HEK293 (cell line): ENCODE results near the gene RGSL1.

Experiments used
- BCL11A ChIP-seq: fragments of 450-650 bp; formaldehyde crosslinking; IDR thresholded peaks from 2 replicates; pipeline ENCODE4 v1.5.1; 2016; ENCODE audit warnings: low read depth, missing biosample characterization, missing genetic modification characterization
- CTCF ChIP-seq: fragments of 450-650 bp; formaldehyde crosslinking; IDR thresholded peaks from 2 replicates; pipeline ENCODE4 v1.5.1; 2016; ENCODE audit warnings: missing biosample characterization, missing genetic modification characterization
- KLF7 ChIP-seq: fragments of 450-650 bp; formaldehyde crosslinking; IDR thresholded peaks from 2 replicates; pipeline ENCODE4 v1.5.1; 2016; ENCODE audit warnings: missing biosample characterization, missing genetic modification characterization, borderline replicate concordance
- ZNF514 ChIP-seq: fragments of 450-650 bp; formaldehyde crosslinking; IDR thresholded peaks from 2 replicates; pipeline ENCODE4 v1.5.1; 2016; ENCODE audit warnings: missing biosample characterization, missing genetic modification characterization
- ZNF660 ChIP-seq: fragments of 450-650 bp; IDR thresholded peaks from 2 replicates; pipeline ENCODE4 v1.5.1; 2018; ENCODE audit warnings: missing biosample characterization, mild to moderate bottlenecking, missing genetic modification characterization

GRCh38 chr1:182589931-182590330 is 140.0 kb downstream of the RGSL1 start:
- TF ChIP-seq CTCF (tag by site-specific recombination) (no peak), ZNF660 (tag by site-specific recombination) (no peak), BCL11A (no peak), KLF7 (no peak), ZNF514 (tag by site-specific recombination) (no peak)
